RWPE2 (cell line): Measurements from ENCODE around the gene SLC2A9.
A peak's percentile ranks its signal among the peaks of the same experiment; 100 is the strongest.

Source experiments
- ATAC-seq: fragments of 200-7000 bp; cut with Tn5 transposase; 3 replicates; pipeline ENCODE4 v1.9.1; 2021; ENCODE audit warnings: low read depth
- DNase-seq: peaks from one replicate; pipeline ENCODE4 v3.0.0-alpha.2; 2020; ENCODE audit warnings: low spot score
- H3K27ac ChIP-seq: fragments of 450-650 bp; 2 replicates; pipeline ENCODE4 v1.5.1; 2017; ENCODE audit warnings: mild to moderate bottlenecking; ENCODE audit not compliant: poor library complexity, severe bottlenecking
- H3K27me3 ChIP-seq: fragments of 250-450 bp; sonication (Bioruptor Pico); 2 replicates; pipeline ENCODE4 v1.5.1; 2021; ENCODE audit warnings: mild to moderate bottlenecking, moderate library complexity; ENCODE audit not compliant: insufficient read depth, poor library complexity, severe bottlenecking
- H3K36me3 ChIP-seq: fragments of 250-450 bp; sonication (Bioruptor Pico); 2 replicates; pipeline ENCODE4 v1.5.1; 2020; ENCODE audit warnings: low read depth, mild to moderate bottlenecking, moderate library complexity
- H3K4me1 ChIP-seq: fragments of 250-450 bp; sonication (Bioruptor Pico); 2 replicates; pipeline ENCODE4 v1.5.1; 2021; ENCODE audit warnings: mild to moderate bottlenecking, moderate library complexity; ENCODE audit not compliant: insufficient read depth, poor library complexity, severe bottlenecking
- H3K4me3 ChIP-seq: fragments of 250-450 bp; sonication (Bioruptor Pico); 2 replicates; pipeline ENCODE4 v1.5.1; 2021; ENCODE audit warnings: mild to moderate bottlenecking, moderate library complexity; ENCODE audit not compliant: severe bottlenecking
- H3K9me3 ChIP-seq: fragments of 250-450 bp; sonication (Bioruptor Pico); 2 replicates; pipeline ENCODE4 v1.5.1; 2021; ENCODE audit warnings: mild to moderate bottlenecking, moderate library complexity; ENCODE audit not compliant: severe bottlenecking
- CTCF ChIP-seq: fragments of 450-650 bp; IDR thresholded peaks from one replicate; pipeline ENCODE4 v1.5.1; 2017; ENCODE audit warnings: mild to moderate bottlenecking, moderate library complexity; ENCODE audit not compliant: poor library complexity, severe bottlenecking

The SLC2A9 gene

GRCh38 chr4:10021653-10022023, 341 bp upstream of the SLC2A9 start:
- Histone ChIP-seq H3K4me1 (peaks cover 20% of the 10 kb centered on the region), H3K4me3 (peak overlapping the region; percentile 48), H3K27ac (peak overlapping the region; percentile 94), H3K27me3 (no peaks in the 10 kb centered on the region), H3K9me3 (no peaks in the 10 kb centered on the region), H3K36me3 (peaks cover 26% of the 10 kb centered on the region)
- no peak for DNase-seq
- peak; percentile 4; the same call in 2 of the 3 replicates for ATAC-seq
- TF ChIP-seq CTCF: no peak

GRCh38 chr4:10020106-10020505, 1.2 kb downstream of the SLC2A9 start:
- Histone ChIP-seq H3K4me3 (peak overlapping the region; percentile 48), H3K27me3 (no peaks in the 10 kb centered on the region), H3K9me3 (no peaks in the 10 kb centered on the region), H3K36me3 (peaks cover 41% of the 10 kb centered on the region), H3K4me1 (peaks cover 20% of the 10 kb centered on the region), H3K27ac (peak overlapping the region; percentile 94)
- ATAC-seq (no peak), DNase-seq (no peak)
- no peak for TF ChIP-seq CTCF

- no peaks in the 10 kb centered on the region for H3K27me3 ChIP-seq
- no peaks in the 10 kb centered on the region for H3K9me3 ChIP-seq
- no peak for DNase-seq
- TF ChIP-seq CTCF: no peak
- peaks cover 46% of the 10 kb centered on the region for H3K36me3 ChIP-seq
- 0 out of 3 replicates have a peak, but pooled peaks have one; percentile 0 for ATAC-seq
- peak overlapping the region; percentile 15 for H3K4me3 ChIP-seq
- peaks cover 20% of the 10 kb centered on the region for H3K4me1 ChIP-seq
- H3K27ac ChIP-seq: peak overlapping the region; percentile 94
Observed at GRCh38 chr4:10019521-10020051, 1.7 kb downstream of the SLC2A9 start.

GRCh38 chr4:10018818-10019461, 2.4 kb downstream of the SLC2A9 start:
- peak; percentile 87 for ATAC-seq
- H3K27ac ChIP-seq: peak overlapping the region; percentile 94
- peak; percentile 99 for TF ChIP-seq CTCF

More at GRCh38 chr4:10018818-10019461, 2.4 kb downstream of the SLC2A9 start:
- Histone ChIP-seq H3K4me1 (peaks cover 20% of the 10 kb centered on the region), H3K27me3 (no peaks in the 10 kb centered on the region), H3K9me3 (no peaks in the 10 kb centered on the region), H3K4me3 (peak overlapping the region; percentile 15), H3K36me3 (peaks cover 49% of the 10 kb centered on the region)
- DNase-seq: peak; percentile 97
